ENCODE measurements around the gene BCAS2.
"Not testable (repeated sequence)": the region's sequence is repeated elsewhere in the genome, so short reads cannot be mapped to it uniquely, and the experiment has no call there.

The BCAS2 gene

DNA sequence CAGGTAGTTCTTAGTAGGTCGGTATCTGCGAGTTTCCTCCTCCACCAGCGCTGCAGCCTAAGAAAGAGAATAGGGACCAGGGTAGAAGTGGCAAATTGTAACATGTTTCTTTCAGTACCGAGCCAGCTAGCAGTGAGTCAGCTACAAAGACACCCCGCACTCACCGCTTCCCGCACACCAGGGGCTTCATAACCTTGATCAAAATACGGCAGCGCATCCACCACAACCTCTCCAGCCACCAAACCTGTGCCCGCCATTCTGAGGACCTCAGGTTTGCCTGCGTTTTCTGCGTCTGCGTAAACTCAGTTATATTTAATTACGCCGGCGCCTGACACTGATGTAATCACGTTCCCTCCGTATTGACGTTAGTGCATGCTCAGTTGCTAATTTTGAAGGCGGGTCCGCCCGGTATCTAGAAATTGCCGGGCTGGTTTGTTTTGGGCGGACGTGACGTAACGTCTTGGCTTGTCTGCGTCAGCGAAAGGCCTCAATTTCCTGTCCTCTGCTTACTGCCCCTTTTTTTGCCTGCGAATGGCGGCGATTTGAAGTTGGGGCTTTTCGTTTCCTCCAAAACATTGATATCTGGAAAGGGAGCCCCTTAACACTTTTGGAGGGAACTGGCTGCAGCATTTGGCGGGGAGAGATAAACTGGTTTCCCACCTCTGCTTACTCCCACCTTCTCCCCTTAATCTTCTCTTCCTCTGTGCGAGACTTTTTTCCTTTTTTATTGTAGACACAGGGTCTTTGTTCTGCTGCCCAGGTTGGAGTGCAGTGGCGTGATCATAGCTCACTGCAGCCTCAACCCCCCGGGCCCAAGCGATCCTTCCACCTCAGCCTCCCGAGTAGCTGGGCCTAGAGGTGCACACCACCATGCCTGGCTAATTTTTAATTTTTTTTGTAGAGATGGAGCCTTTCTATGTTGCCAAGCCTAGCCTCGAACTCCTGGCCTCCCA, at the start of gene BCAS2:
Gene BCAS2 (minus strand): TSS at position 281 of the 953 bp plus-strand sequence. CDS start 24 bp downstream, at position 257.
- DNase-seq (ENCODE audit: low spot score) = peak; percentile 57

DNA sequence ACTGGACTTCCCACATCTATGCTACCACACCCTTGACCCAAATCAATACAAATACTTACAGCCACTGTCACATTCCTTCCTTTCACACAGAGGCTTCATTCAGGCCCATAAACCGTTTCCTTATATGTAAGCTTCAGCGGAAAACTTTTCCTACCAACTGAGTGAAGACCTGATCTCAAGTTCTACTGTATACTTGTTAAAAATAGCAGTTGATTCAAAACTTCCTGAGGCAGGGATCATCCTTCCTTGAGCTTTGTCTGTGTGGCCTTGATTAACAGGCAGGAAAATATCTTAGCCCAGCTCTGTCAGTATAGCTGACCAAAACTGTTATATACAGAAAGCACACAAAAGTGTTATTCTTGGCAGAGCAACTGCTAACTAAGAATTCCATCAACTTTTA, 45.7 kb upstream of the BCAS2 start:
- no peak for DNase-seq (ENCODE audit: low spot score)

DNA sequence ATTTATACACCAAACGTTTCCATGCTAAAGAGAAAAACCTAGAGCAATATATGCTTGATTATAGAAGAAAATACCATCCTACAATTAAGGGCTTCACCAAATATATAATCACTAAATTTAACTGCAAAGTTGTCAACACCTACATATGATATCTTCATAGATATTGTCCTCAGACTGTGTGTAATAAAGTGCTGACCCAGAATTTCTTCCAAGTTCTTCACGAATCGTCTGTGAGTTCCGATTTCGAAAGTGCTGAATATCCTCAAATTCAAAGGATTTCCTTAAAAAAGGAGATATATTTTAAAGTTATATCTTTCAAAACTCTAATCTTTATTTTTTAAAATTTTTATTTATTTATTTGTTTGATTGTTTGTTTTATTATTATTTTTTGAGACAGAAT, 41.9 kb upstream of the BCAS2 start:
- no peak for DNase-seq (ENCODE audit: low spot score)

DNA sequence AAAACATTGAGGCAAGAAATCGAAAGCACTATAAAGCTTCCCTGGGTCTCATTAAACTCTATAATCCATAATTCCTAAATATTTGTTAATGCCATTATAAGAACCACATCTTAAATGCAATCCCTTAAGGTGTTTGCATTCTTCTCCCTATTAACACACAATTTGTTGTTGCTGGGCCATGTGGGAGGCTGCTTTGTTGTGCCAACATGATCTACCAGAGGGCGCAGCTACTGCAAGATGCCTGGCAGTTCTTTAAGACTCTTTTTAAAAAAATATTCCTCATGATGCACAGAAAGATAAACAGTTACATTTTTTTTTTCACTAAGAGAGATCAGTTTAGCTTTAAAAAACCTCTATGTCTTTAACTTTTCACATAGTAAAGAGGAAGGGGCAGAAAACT, 39.0 kb upstream of the BCAS2 start:
- DNase-seq (ENCODE audit: low spot score) = no peak

DNA sequence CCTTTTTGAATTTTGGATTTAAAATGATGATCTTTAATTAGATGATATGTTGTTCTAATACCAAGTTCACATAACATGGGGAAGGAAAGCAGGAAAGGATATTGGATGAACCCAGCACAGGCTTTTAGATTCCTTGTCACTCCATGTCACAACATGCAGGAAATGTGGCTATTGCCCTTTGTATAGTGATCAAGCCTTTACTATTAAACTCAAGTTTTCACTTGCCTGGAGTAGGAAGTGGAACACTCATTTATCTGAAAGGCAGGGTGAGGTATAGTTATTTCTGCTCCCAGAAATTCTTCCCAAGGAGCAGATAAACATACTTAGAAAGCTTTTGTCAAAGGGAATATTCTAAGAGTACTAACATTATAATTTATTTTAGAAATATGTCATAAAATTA, 37.2 kb upstream of the BCAS2 start:
- DNase-seq (ENCODE audit: low spot score) = no peak

DNA sequence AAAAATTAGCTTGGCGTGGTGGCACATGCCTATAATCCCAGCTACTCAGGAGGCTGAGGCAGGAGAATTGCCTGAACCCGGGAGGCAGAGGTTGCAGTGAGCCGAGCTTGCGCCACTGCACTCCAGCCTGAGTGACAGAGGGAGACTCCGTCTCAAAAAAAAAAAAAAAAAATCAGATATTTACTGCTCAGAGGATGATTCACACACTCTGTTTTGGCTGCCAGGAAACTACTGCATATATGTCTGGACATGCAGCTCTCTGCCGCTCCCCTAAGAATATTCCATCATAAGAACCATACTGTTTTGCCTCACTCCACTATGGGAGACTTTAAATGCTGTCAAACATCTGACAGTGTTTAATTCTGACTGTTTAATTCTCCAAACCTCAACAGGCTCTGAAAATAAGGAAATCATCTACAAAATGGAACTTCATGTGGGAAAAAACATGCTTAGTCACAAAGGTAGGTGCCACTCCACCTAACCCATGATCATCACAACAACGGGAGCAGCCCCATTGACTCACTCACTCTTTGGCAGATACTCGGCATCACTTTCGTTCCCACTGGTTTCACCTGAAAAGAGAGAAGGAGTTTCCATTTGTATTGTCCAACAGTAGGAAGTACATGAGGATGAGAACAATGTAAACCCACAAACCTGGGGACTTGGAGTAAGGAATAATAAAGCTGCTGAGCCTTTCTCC, 29.3 kb upstream of the BCAS2 start:
- DNase-seq (ENCODE audit: low spot score) = no peak

DNA sequence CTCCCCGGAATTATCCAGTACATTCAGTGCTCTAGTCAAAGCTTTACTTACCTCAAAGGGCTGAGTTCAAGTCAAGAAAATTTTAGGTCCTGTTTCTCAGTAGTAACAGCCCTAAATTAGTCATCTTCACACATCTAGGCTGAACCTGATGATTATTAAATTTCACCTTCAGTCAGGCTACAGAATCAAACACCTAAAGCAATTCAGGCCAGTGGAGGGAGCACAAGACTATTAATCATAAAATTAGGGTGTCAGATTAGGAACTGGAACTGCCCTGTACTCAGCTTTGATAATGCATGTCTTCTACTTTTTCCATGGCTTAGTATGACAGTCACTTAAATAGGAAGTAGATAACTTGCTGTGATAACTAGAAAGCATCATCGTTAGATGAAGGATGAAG, 28.4 kb upstream of the BCAS2 start:
- DNase-seq (ENCODE audit: low spot score) = no peak

DNA sequence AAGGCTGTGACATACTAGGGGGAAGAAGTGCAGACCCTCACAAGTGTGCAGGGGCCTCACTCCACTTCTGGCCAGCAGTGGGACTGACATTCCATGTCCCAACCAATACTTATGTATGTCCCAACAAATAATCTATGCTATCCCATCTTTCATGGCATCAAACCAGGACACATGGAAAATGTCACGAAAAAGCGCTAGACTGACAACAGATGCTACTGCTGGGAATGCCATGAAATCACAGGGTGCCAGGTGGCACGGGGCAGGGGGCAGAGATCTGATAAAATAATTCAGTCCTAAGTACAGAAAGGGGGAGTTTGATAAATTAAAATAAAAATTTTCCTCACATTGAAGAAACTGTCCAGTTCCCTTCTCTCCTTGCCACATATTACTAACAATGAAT, 27.6 kb upstream of the BCAS2 start:
- DNase-seq (ENCODE audit: low spot score) = no peak

DNA sequence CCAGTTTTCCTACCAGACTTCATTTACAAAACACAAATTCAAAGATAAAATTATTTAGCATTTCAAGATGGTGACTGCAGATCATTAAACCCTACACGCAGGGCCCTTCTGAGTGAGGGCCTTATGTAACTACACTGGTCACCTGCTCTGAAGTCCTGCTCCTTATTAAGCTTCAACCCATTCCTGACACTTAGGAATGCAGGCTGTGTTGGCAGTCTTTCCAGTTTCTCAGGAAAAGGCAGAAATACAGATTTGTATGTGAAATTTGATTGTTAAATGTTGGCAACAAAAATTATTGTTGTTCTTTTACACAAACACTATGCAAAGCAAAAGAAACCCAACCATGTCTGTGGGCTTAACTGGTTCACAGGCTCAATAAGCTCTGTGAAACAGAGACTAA, 25.8 kb upstream of the BCAS2 start:
- no peak for DNase-seq (ENCODE audit: low spot score)

DNA sequence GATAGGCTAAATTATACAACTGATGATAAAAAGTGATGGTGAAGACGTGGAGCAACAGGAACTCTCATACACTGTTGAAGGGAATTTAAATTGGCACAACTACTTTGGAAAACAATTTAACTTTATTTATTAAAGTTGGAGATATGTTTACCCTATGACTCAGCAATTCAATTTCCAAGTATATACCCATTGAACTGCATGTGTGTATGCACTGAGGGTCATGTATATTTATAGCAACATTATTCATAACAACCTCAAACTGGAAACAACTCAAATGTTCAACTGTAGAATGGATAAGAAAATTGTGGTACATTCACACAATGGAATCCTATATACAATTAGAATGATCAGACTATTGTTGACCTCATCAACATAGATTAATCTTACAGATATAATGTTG, 16.5 kb upstream of the BCAS2 start:
- no peak for DNase-seq (ENCODE audit: low spot score)

DNA sequence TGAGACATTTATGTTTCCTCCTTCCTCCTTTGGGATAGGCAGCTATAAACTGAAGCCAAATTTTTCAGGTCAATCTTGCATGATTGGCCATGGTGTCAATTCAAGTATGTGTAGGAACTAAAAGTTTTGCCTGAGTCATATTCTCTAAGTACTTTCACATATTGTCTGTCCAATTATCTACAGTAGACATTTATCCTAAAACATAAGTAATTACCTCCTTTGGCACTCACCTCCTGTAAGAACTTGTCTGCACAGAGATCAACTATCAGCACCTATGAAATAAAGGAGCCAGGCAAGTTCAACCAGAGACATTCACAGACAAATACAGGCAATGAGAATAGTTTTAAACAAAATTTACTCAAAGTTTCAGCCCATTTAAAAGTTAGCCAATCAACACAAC, 14.2 kb upstream of the BCAS2 start:
- DNase-seq (ENCODE audit: low spot score) = no peak

DNA sequence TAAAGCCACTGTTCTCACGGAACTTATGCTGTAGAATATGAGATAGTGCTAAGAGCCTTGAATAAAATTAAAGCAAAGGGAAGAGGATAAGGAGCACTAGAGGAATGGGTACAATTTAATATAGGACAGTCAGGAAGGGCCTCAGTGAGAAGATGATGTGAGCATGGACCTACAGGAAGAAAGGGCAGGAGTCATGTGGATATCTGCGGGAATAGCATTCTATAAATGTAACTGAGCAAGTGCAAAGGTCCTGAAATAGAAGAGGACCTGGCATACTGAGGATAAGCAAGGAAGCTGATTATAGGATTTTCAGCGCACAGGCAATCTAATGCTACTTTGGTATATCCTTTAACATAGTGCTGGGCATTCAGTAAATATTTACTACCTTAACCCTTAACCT, 12.6 kb upstream of the BCAS2 start:
- no peak for DNase-seq (ENCODE audit: low spot score)

DNA sequence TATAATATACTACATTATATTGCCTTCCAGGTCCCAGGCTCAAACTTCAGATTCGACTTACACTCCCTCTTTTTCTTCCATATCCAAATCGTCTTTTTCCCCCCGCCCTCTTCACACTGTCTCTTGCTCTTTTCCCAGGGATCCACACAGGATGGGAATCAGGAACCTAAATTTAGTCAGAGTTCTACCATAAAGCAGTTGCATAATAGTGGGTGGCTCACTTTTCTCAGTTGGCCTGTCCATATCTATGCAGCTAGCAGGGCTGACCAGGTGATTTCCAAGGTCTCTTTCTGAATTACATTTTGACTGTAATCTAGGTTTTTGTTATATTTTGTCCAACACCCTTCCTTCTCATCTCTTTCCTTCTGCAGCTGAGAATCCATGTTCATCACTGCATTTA, 7.7 kb upstream of the BCAS2 start:
- no peak for DNase-seq (ENCODE audit: low spot score)

DNA sequence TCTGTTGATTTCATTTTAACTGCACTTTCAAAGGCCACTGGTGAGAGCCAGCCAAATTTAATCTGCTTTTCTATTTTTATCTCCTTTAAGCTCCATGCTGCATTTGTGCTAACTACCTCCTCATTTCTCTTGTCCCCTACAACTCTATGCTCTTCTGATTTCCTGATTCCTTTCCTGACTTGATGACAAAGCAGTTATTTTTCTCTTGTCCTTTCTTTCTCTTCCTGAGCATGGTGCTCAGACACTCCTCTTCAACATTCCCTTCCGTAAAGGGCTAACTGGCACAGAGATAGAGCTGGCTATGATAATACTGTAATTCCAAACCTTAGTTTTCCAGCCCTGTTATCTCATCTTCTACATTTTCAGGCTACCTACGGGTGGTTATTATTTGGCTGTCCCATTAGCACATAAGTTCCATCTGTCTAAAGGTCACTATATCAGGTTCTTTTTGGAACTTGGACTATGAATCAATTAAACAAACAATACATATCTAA, 6.8 kb upstream of the BCAS2 start:
- DNase-seq (ENCODE audit: low spot score) = no peak

DNA sequence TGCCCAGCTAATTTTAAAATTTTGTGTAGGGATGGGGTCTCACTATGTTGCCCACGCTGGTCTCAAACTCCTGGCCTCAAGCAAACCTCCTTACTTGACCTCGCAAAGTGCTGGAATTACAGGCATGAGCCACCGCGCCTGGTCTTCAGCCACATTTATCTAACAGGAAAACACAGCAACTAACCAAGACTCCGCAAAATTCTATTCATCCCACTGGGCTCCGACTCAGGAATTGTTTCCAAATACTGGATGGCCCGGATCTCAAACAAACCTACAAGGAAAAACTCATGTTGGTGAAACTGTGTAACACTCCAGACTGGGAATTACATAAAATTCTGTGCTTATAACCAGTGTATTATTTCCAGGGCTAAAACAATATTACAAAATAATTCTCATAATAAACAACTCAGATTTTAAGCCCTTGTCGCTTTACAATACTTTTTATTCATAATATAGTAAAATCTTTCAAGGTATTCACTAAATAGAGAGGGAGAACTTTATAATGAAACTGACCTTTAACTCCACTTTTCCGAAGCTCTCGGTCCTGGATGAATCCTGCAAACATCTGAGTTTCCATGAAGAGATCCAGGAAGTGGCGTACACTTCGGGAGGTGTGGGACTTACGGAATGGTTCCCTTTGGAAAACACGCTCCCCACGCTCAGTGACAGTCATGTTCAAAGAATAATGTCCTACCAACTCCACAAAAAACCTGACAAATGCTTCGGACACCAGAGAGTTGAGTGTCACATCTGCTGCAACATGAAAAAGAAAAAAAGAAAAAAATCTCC, 6.0 kb upstream of the BCAS2 start:
- DNase-seq (ENCODE audit: low spot score) = no peak

DNA sequence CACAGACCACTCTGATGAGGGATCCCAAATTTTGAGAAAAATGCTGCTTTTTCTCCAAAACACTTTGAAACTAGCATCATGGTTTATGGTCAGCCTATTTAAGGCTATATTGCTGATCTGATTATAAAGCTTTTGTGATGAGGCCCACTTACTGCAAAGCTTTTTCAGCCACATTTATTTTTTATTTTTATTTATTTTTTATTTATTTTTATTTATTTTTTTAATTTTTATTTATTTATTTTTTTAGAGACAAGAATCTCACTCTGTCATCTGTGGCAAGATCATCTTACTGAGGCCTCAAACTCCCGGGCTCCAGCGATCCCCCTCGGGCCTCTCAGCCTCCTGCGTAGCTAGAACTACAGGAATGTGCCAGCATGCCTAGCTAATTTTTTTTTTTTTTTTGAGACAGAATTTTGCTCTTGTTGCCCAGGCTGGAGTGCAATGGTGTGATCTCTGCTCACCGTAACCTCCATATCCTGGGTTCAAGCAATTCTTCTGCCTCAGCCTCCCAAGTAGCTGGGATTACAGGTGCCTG, 5.2 kb upstream of the BCAS2 start:
- no peak for DNase-seq (ENCODE audit: low spot score)

DNA sequence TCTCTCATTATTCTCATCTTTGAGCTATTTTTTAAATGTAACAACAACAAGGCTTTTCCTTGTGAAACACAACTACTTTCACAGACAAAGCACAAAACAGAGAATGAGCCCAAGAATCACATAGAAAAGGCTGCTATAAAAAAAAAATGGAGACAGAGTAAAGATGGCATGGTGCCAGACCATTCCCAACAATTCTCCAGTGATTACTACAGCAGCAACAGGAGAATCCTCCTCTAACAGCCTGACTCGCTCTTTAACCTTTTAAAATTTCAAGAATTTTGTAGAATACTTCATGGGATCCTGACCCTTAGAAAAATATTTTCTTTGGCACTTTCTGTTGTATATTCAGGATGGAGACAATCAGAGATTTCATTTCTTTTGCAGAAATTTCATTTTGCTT, 3.8 kb upstream of the BCAS2 start:
- DNase-seq (ENCODE audit: low spot score) = no peak

DNA sequence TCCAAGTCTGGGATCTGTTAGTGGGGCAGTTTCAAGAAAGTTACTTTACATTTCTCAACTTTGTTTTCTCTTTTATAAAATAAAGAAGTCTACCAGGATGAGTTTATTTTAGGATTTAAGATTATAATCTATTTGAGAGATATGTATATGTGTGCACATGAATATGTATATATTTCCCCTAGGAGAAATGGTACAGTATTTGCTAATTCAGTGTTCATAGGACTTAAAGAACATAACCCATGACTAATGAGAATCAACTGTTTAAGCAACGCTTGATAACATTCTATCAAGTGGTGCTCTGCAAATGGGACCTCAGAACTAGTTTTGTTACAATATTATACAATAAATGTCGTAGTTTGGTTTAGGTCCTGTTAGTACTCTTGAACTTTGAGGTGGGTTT, 7.0 kb downstream of the BCAS2 start:
- DNase-seq (ENCODE audit: low spot score) = no peak

DNA sequence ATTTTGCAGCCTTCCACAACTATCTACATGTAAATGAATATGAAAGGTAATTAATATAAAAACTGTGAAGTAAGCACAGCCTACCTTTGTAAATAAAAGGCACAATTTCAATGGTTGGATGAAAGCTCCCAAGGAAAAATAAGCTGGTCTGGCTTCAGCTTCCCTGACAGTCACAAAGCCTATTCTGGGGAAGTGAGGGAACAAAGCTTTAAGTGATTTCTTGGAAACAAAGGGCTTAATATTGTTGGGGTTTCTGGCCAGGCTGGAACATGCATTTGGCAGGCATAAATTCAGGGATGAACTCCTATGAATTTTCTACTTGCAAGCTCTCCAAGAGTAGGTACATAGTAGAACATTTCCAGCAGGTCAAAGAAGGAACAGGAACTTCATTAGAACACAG, 17.3 kb downstream of the BCAS2 start:
- DNase-seq (ENCODE audit: low spot score) = no peak

DNA sequence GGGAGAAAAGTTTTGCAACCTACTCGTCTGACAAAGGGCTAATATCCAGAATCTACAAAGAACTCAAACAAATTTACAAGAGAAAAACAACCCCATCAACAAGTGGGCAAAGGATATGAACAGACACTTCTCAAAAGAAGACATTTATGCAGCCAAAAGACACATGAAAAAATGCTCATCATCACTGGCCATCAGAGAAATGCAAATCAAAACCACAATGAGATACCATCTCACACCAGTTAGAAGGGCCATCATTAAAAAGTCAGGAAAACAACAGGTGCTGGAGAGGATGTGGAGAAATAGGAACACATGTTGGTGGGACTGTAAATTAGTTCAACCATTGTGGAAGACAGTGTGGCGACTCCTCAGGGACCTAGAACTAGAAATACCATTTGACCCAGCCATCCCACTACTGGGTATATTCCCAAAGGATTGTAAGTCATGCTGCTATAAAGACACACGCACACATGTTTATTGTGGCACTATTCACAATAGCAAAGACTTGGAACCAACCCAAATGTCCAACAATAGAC, 18.4 kb downstream of the BCAS2 start:
- DNase-seq (ENCODE audit: low spot score) = not testable (repeated sequence)

DNA sequence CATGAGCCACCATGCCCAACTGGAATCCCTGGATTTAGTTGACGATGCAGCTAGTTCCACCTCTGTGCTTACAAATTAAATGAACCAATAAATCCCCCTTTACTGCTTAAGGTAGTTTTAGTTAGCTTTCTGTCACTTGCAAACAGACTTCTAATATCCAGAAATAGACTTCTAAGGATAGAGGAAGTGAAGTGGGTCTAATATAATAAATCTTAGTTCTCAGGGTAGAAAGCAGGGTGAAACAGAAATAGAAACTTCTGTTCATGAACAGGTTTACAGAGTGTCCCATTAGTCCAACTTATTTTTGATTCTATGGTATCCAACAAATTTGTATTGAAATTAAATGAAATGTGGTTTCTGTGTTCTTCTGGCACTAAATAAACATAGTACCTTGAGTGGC, 20.1 kb downstream of the BCAS2 start:
- DNase-seq (ENCODE audit: low spot score) = no peak

DNA sequence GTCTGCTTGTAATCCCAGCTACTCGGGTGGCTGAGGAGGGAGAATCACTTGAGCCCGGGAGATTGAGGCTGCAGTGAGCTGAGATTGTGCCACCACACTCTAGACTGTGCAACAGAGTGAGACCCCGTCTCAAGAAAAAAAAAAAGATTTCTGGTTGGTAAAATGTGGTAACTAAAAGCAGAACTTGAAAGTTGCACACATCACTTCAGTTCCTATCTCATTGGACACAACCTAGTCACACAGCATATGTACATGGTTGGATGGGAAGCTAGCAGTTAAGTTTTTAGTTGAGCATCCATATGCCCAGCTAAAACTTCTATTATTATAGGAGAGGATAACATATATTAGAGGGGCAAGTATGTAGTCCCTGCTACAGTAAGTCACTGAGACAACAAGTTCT, 22.1 kb downstream of the BCAS2 start:
- no peak for DNase-seq (ENCODE audit: low spot score)

Measured in HuH-7 (cell line).